Stimulated activated naive CD8-positive, alpha-beta T cell treated with anti-CD3 and anti-CD28 coated beads, Interleukin-15, Interleukin-2, amounts not matched to agents 100 ng/mL and 50 ng/mL, for 24 hours (primary cell): ENCODE measurements around the gene PAK1.

Source experiments
- H3K27ac Mint-ChIP-seq: one replicate; pipeline ENCODE4 v1.8.0; 2021; ENCODE audit warnings: mild to moderate bottlenecking, mixed read lengths
- H3K27me3 Mint-ChIP-seq: one replicate; pipeline ENCODE4 v1.8.0; 2021; ENCODE audit warnings: mixed read lengths
- H3K36me3 Mint-ChIP-seq: one replicate; pipeline ENCODE4 v1.8.0; 2021; ENCODE audit warnings: low read depth, mixed read lengths
- H3K4me1 Mint-ChIP-seq: one replicate; pipeline ENCODE4 v1.8.0; 2021; ENCODE audit warnings: low read depth, mixed read lengths
- H3K4me3 Mint-ChIP-seq: one replicate; pipeline ENCODE4 v1.8.0; 2021; ENCODE audit warnings: mild to moderate bottlenecking, mixed read lengths
- H3K9me3 Mint-ChIP-seq: one replicate; pipeline ENCODE4 v1.8.0; 2021; ENCODE audit warnings: mixed read lengths

The PAK1 gene

GRCh38 chr11:77289737-77290136 is 184.2 kb downstream of the PAK1 start:
- H3K36me3 Mint-ChIP-seq: no peaks in the 10 kb centered on the region
- H3K9me3 Mint-ChIP-seq: no peaks in the 10 kb centered on the region
- H3K4me1 Mint-ChIP-seq: no peaks in the 10 kb centered on the region

GRCh38 chr11:77287615-77288273 is 186.2 kb downstream of the PAK1 start:
- Mint-ChIP-seq H3K27ac (no peak overlapping the region), H3K27me3 (peaks cover 39% of the 10 kb centered on the region), H3K36me3 (no peaks in the 10 kb centered on the region), H3K9me3 (no peaks in the 10 kb centered on the region), H3K4me3 (no peak overlapping the region), H3K4me1 (no peaks in the 10 kb centered on the region)

More at GRCh38 chr11:77289737-77290136, 184.2 kb downstream of the PAK1 start:
- Mint-ChIP-seq H3K27me3 (peaks cover 38% of the 10 kb centered on the region), H3K4me3 (no peak overlapping the region), H3K27ac (no peak overlapping the region)

- no peak overlapping the region for H3K4me3 Mint-ChIP-seq
- H3K4me1 Mint-ChIP-seq: no peaks in the 10 kb centered on the region
- H3K27me3 Mint-ChIP-seq: peaks cover 39% of the 10 kb centered on the region
Observed at GRCh38 chr11:77287136-77287535, 186.8 kb downstream of the PAK1 start.

GRCh38 chr11:77284476-77285468 is 189.1 kb downstream of the PAK1 start:
- H3K36me3 Mint-ChIP-seq: no peaks in the 10 kb centered on the region
- H3K27ac Mint-ChIP-seq: no peak overlapping the region
- H3K27me3 Mint-ChIP-seq: peaks cover 25% of the 10 kb centered on the region
- no peak overlapping the region for H3K4me3 Mint-ChIP-seq
- H3K9me3 Mint-ChIP-seq: no peaks in the 10 kb centered on the region
- H3K4me1 Mint-ChIP-seq: no peaks in the 10 kb centered on the region

More at GRCh38 chr11:77287136-77287535, 186.8 kb downstream of the PAK1 start:
- Mint-ChIP-seq H3K27ac (no peak overlapping the region), H3K36me3 (no peaks in the 10 kb centered on the region), H3K9me3 (no peaks in the 10 kb centered on the region)

GRCh38 chr11:77283101-77283500 is 190.8 kb downstream of the PAK1 start:
- no peaks in the 10 kb centered on the region for H3K9me3 Mint-ChIP-seq
- no peaks in the 10 kb centered on the region for H3K4me1 Mint-ChIP-seq
- H3K4me3 Mint-ChIP-seq: no peak overlapping the region
- no peaks in the 10 kb centered on the region for H3K36me3 Mint-ChIP-seq
- H3K27me3 Mint-ChIP-seq: peaks cover 26% of the 10 kb centered on the region
- no peak overlapping the region for H3K27ac Mint-ChIP-seq

- Mint-ChIP-seq H3K9me3 (no peaks in the 10 kb centered on the region), H3K36me3 (no peaks in the 10 kb centered on the region), H3K27me3 (peaks cover 13% of the 10 kb centered on the region), H3K27ac (no peak overlapping the region), H3K4me3 (no peak overlapping the region), H3K4me1 (no peaks in the 10 kb centered on the region)
Observed at GRCh38 chr11:77278595-77279506, 195.0 kb downstream of the PAK1 start.

GRCh38 chr11:77276271-77276670 is 197.6 kb downstream of the PAK1 start:
- H3K4me1 Mint-ChIP-seq: no peaks in the 10 kb centered on the region
- H3K27ac Mint-ChIP-seq: no peak overlapping the region
- H3K36me3 Mint-ChIP-seq: no peaks in the 10 kb centered on the region
- H3K27me3 Mint-ChIP-seq: peaks cover 10% of the 10 kb centered on the region
- H3K4me3 Mint-ChIP-seq: no peak overlapping the region
- no peaks in the 10 kb centered on the region for H3K9me3 Mint-ChIP-seq
